T-helper 17 cell (primary cell): ENCODE measurements around the gene GPR15LG. TPM values are rescaled to one million over a fixed set of nuclear protein-coding genes. Genes with fewer than 3 reads are reported as not detected.

Experiments used
- total RNA-seq, 4 donors: library from RNA in 2 of 4; stranded (reverse) in 2 of 4; gene quantifications; one replicate each; pipeline ENCODE4 v1.2.3 and lab custom pipeline; 2022 to 2026

Gene GPR15LG
- total RNA-seq, 2 donors from 2014 or later, result not detected

Other genes starting within 250 kb of the GPR15LG start
- gene GHITM, start 34.3 kb upstream of the GPR15LG start, total RNA-seq, result 10 to 100 TPM; 72.6 to 72.9 TPM
- gene CDHR1, start 20.7 kb downstream of the GPR15LG start, total RNA-seq, result under 1 TPM; 0.12 to 0.73 TPM
- gene LRIT2, start 51.7 kb downstream of the GPR15LG start, total RNA-seq, result not detected
- gene LRIT1, start 67.7 kb downstream of the GPR15LG start, total RNA-seq, result not detected
- not detected for gene RGR, start 71.3 kb downstream of the GPR15LG start, total RNA-seq
- 100 to 1,000 TPM; 137 to 138 TPM for gene CCSER2, start 154.8 kb downstream of the GPR15LG start, total RNA-seq